Large intestine (tissue), 3 donors: ENCODE data around the gene HMCN2. TPM values are rescaled to one million over a fixed set of nuclear protein-coding genes. Genes with fewer than 3 reads are reported as not detected.

Experiments
- DNase-seq, 2 donors: peaks; one replicate each; pipeline versions ENCODE4 v3.0.0 to v3.0.0-alpha.2; 2013
- H3K27ac ChIP-seq: one replicate; pipeline ENCODE4 v1.5.1; 2013; ENCODE audit warnings: low read length
- H3K27me3 ChIP-seq: 2 replicates; pipeline ENCODE4 v1.6.1; 2013; ENCODE audit warnings: low read length; ENCODE audit not compliant: control insufficient read depth, insufficient read depth
- H3K36me3 ChIP-seq: 2 replicates; pipeline ENCODE4 v1.6.1; 2013; ENCODE audit warnings: low read length; ENCODE audit not compliant: control insufficient read depth, insufficient read depth
- H3K4me1 ChIP-seq: one replicate; pipeline ENCODE4 v1.6.1; 2013; ENCODE audit warnings: low read length; ENCODE audit not compliant: control insufficient read depth, insufficient read depth
- H3K4me3 ChIP-seq: one replicate; pipeline ENCODE4 v1.5.1; 2013; ENCODE audit warnings: low read length
- H3K9me3 ChIP-seq: one replicate; pipeline ENCODE4 v1.6.1; 2013; ENCODE audit warnings: mild to moderate bottlenecking, low read depth, low read length, moderate library complexity; ENCODE audit not compliant: control insufficient read depth
- WGBS: methylation state at CpG from one replicate; pipeline ENCODE4 v1.1.5; 2013; ENCODE audit warnings: low lambda C conversion rate; ENCODE audit not compliant: insufficient coverage; 5-methylcytosine and 5-hydroxymethylcytosine counted together
- polyA plus RNA-seq: library from polyadenylated mRNA; unstranded; fragments of 120-200 nt; gene quantifications from one replicate; pipeline ENCODE4 v1.2.1, GENCODE V29; 2013

The HMCN2 gene
- polyA plus RNA-seq, 1 donor, result 20.0 TPM

GRCh38 chr9:130477564-130477963, 212.0 kb downstream of the HMCN2 start:
- WGBS, result no CpG with 5 or more reads among the region's 12 CpGs
- no peak overlapping the region for H3K4me3 ChIP-seq
- H3K36me3 ChIP-seq, result peaks cover 88% of the 10 kb centered on the region
- H3K27ac ChIP-seq, result no peak overlapping the region
- no peaks in the 10 kb centered on the region for H3K9me3 ChIP-seq
- H3K27me3 ChIP-seq, result no peaks in the 10 kb centered on the region
- DNase-seq, result no peak
- H3K4me1 ChIP-seq, result no peaks in the 10 kb centered on the region

GRCh38 chr9:130478152-130478551, 212.6 kb downstream of the HMCN2 start:
- Histone ChIP-seq H3K27ac (no peak overlapping the region), H3K9me3 (no peaks in the 10 kb centered on the region), H3K4me3 (no peak overlapping the region), H3K36me3 (peaks cover 88% of the 10 kb centered on the region), H3K27me3 (no peaks in the 10 kb centered on the region), H3K4me1 (no peaks in the 10 kb centered on the region)
- no CpG with 5 or more reads among the region's 9 CpGs for WGBS
- DNase-seq, result no peak

- no peak for DNase-seq
- no peak overlapping the region for H3K27ac ChIP-seq
- H3K9me3 ChIP-seq, result no peaks in the 10 kb centered on the region
- WGBS, result no CpG with 5 or more reads among the region's 35 CpGs
- no peak overlapping the region for H3K4me3 ChIP-seq
- no peaks in the 10 kb centered on the region for H3K27me3 ChIP-seq
- peaks cover 88% of the 10 kb centered on the region for H3K36me3 ChIP-seq
- H3K4me1 ChIP-seq, result no peaks in the 10 kb centered on the region
Measured at GRCh38 chr9:130478736-130479575, 213.4 kb downstream of the HMCN2 start.

GRCh38 chr9:130479587-130479986, 214.0 kb downstream of the HMCN2 start:
- H3K36me3 ChIP-seq, result peaks cover 86% of the 10 kb centered on the region
- DNase-seq, result no peak
- H3K27me3 ChIP-seq, result no peaks in the 10 kb centered on the region
- no peaks in the 10 kb centered on the region for H3K4me1 ChIP-seq
- WGBS, result no CpG with 5 or more reads among the region's 19 CpGs
- no peak overlapping the region for H3K4me3 ChIP-seq
- H3K9me3 ChIP-seq, result no peaks in the 10 kb centered on the region
- no peak overlapping the region for H3K27ac ChIP-seq

GRCh38 chr9:130480673-130481072, 215.1 kb downstream of the HMCN2 start:
- Histone ChIP-seq H3K36me3 (peaks cover 85% of the 10 kb centered on the region), H3K4me1 (no peaks in the 10 kb centered on the region), H3K4me3 (no peak overlapping the region), H3K27ac (no peak overlapping the region), H3K27me3 (no peaks in the 10 kb centered on the region), H3K9me3 (no peaks in the 10 kb centered on the region)
- DNase-seq, result no peak
- no CpG with 5 or more reads among the region's 16 CpGs for WGBS

GRCh38 chr9:130482463-130482862, 216.9 kb downstream of the HMCN2 start:
- no peak overlapping the region for H3K27ac ChIP-seq
- H3K9me3 ChIP-seq, result no peaks in the 10 kb centered on the region
- no peaks in the 10 kb centered on the region for H3K27me3 ChIP-seq
- H3K36me3 ChIP-seq, result peaks cover 82% of the 10 kb centered on the region
- H3K4me1 ChIP-seq, result no peaks in the 10 kb centered on the region
- no peak for DNase-seq
- WGBS, result no CpG with 5 or more reads among the region's 5 CpGs
- no peak overlapping the region for H3K4me3 ChIP-seq

- DNase-seq, result no peak
- Histone ChIP-seq H3K9me3 (no peaks in the 10 kb centered on the region), H3K27me3 (no peaks in the 10 kb centered on the region), H3K4me3 (no peak overlapping the region), H3K27ac (no peak overlapping the region), H3K36me3 (peaks cover 76% of the 10 kb centered on the region), H3K4me1 (no peaks in the 10 kb centered on the region)
- no CpG with 5 or more reads among the region's 16 CpGs for WGBS
Measured at GRCh38 chr9:130483371-130483971, 217.9 kb downstream of the HMCN2 start.

Other genes with a start within 250 kb of the HMCN2 start
- gene FNBP1, start 222.6 kb upstream of the HMCN2 start, polyA plus RNA-seq, result 25.1 TPM
- 32.3 TPM for gene GPR107, start 211.9 kb upstream of the HMCN2 start, polyA plus RNA-seq
- gene NCS1, start 93.4 kb upstream of the HMCN2 start, polyA plus RNA-seq, result 14.7 TPM
- 704 TPM for gene ASS1, start 179.2 kb downstream of the HMCN2 start, polyA plus RNA-seq